ENCODE results near the gene DCDC2B. TPM values are rescaled to one million over a fixed set of nuclear protein-coding genes. Genes with fewer than 3 reads are reported as not detected.

The DCDC2B gene
- total and polyA plus RNA-seq, 2 of the 13 experiments (the other 11 are each of a cell fraction or from before 2014, with no cell fraction given), result not detected

GRCh38 chr1:32180186-32181060, 28.5 kb upstream of the DCDC2B start (continued):
- TF ChIP-seq MTERF4 (CRISPR knock-in tag; IDR thresholded peaks at IDR 0.05) (peak; percentile 10; the same call in 1 of the 2 replicates), ZNF225 (CRISPR knock-in tag; IDR thresholded peaks at IDR 0.05) (peak; percentile 30; the same call in 1 of the 2 replicates), NAIF1 (CRISPR knock-in tag; IDR thresholded peaks at IDR 0.05; ENCODE audit: borderline replicate concordance) (peak; percentile 33), MYPOP (CRISPR knock-in tag; IDR thresholded peaks at IDR 0.05) (peak; percentile 8; the same call in 1 of the 2 replicates), ZBTB39 (CRISPR knock-in tag; IDR thresholded peaks at IDR 0.05) (0 out of 2 replicates have a peak, but pooled peaks have one; percentile 7), ZNF773 (CRISPR knock-in tag; IDR thresholded peaks at IDR 0.05; ENCODE audit: borderline replicate concordance) (0 out of 2 replicates have a peak, but pooled peaks have one; percentile 9), KMT2A (CRISPR knock-in tag; IDR thresholded peaks at IDR 0.05) (peak; percentile 78), GATAD2A (CRISPR knock-in tag; IDR thresholded peaks at IDR 0.05) (0 out of 2 replicates have a peak, but pooled peaks have one; percentile 49), ZNF605 (CRISPR knock-in tag; IDR thresholded peaks at IDR 0.05) (peak; percentile 57; the same call in 1 of the 2 replicates), NFATC3 (CRISPR knock-in tag; IDR thresholded peaks at IDR 0.05) (0 out of 2 replicates have a peak, but pooled peaks have one; percentile 62), KDM4B (CRISPR knock-in tag; IDR thresholded peaks at IDR 0.05) (0 out of 2 replicates have a peak, but pooled peaks have one; percentile 11), CREB1 (IDR thresholded peaks at IDR 0.05) (no peak), CREB1 (CRISPR knock-in tag; IDR thresholded peaks at IDR 0.05) (0 out of 2 replicates have a peak, but pooled peaks have one; percentile 26), HNRNPLL (IDR thresholded peaks at IDR 0.05; ENCODE audit: low read depth, low read length, poor library complexity, severe bottlenecking) (peak; percentile 28), GMEB2 (CRISPR knock-in tag; IDR thresholded peaks at IDR 0.05; ENCODE audit: low read depth) (no peak), ZFP1 (CRISPR knock-in tag; IDR thresholded peaks at IDR 0.05) (0 out of 2 replicates have a peak, but pooled peaks have one; percentile 40), ZGPAT (CRISPR knock-in tag; IDR thresholded peaks at IDR 0.05) (0 out of 2 replicates have a peak, but pooled peaks have one; percentile 3), ASH2L (IDR thresholded peaks at IDR 0.05; ENCODE audit: insufficient read length, low read depth, low read length) (peak; percentile 47), GABPA (IDR thresholded peaks at IDR 0.05; ENCODE audit: low read depth, low read length) (no peak), GABPA (CRISPR knock-in tag; IDR thresholded peaks at IDR 0.05; ENCODE audit: low read depth) (peak; percentile 19; the same call in 1 of the 2 replicates), JDP2 (CRISPR knock-in tag; IDR thresholded peaks at IDR 0.05; ENCODE audit: borderline replicate concordance) (no peak)
